HG02852 (cell line): ENCODE results near the gene KIF5C.
"Not testable (repeated sequence)": the region's sequence is repeated elsewhere in the genome, so short reads cannot be mapped to it uniquely, and the experiment has no call there.

ENCODE experiments used
- ATAC-seq: cut with Tn5 transposase; IDR thresholded peaks from one replicate; pipeline ENCODE4 v1.9.1; 2021; ENCODE audit warnings: mild to moderate bottlenecking, moderate library complexity; ENCODE audit not compliant: unreplicated experiment

KIF5C gene

DNA sequence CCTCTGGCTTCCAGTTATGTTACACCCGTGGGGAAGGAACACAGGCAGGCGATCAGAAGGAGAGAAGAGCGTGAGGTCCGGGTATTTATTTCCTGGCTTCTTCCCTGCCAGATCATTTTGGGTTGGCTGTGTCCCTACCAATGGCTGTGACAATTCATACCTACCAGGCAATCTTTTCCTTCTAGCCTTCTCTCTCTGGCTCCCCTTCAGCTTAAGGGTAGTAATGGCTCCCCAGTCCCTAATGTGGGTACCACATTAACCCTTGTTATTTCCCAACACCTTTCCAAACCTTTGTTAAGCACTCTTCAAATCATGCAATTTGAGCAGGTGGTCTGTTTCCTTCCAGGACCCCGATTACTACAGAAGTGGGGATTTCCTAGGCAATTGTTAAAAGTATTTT, 84.7 kb downstream of the KIF5C start:
- ATAC-seq: no peak

DNA sequence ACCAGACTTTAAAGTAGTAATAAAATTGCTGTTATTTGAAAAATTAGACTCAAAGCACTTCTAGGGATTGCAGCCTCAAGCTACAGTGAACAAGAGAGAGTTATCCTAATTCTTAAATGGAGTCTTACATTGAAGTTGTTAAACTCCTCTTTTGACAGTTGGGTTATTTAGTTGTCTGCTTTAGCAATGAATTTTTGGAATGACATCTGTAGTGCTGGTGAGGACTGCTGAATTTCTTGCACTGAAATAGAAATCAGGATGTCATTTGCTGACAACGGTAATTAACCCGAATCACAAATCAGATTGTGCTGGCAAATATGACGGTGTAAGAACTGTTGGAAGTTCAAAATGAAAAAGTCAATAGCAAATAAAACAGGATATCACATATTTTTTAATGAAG, 85.5 kb downstream of the KIF5C start:
- no peak for ATAC-seq

DNA sequence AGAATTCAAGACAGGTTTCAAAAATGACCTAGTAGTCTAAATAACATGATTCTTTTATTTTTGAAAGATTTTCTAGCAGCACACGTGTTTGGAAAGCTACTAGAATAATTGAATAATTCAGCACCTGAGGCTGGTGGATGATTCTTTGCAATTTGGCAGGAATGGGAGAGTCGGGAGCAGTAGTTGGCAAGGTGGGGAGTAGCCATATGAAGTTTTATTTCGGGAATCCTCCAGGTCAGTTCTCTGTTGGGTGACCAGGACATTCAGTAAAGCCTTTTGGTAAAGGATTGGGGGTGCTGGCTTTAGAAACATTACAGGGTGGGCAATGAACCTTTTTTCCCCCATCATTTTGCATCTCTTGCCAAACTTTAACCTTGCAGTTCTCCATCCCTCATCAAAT, 88.4 kb downstream of the KIF5C start:
- ATAC-seq: no peak

DNA sequence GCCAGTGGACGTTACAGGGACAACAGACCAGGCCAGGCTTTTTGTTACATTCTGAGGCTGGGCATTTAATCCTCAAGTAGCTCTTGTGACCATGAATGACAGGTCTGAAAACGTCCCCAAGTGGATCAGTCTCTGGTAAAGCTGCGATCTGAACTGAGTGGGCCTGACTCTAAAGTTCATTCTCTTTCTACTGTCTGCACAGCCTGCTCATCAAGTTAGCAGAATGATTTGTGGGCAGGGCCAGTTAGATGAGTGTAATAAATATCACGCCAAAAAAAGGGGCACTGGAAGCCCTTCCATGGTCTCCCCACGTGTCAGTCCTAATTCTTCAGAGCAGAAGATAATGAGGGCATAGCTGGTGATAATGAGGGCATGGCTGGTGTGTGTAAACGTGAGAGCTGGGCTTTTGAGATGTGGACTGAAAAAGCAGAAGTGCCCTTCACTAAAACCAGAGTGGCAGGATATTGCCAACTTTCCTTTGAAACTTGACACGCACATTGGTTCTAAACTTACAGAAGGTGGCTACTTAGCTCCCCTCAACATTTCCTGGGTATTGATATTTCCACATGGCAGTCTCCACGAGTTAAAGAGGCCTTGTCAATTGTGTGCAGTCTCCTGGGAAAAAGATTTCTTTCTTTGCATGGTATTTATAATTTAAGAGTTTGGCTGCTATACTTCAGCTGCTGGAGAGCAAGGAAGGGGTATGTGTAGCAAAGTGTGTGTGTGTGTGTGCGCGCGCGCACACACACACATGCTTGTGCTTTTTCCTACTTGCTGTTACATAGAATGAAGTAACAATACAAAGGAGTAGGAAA, 90.8 kb downstream of the KIF5C start:
- no peak for ATAC-seq

DNA sequence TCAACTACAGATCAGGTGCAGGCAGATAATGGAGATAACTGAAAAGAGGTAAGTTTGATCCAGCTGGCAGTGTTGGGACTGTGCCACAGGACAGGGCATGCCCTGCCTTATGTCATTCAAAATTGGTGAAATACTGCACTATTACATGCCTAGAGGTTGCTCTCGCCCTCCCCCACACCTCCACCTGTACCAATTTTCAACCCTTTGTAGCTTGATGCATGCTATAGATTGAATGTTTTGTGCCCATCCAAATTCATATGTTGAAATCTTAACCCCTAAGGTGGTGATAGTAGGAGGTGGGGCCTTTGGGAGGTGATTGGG, 91.4 kb downstream of the KIF5C start:
- ATAC-seq: no peak

DNA sequence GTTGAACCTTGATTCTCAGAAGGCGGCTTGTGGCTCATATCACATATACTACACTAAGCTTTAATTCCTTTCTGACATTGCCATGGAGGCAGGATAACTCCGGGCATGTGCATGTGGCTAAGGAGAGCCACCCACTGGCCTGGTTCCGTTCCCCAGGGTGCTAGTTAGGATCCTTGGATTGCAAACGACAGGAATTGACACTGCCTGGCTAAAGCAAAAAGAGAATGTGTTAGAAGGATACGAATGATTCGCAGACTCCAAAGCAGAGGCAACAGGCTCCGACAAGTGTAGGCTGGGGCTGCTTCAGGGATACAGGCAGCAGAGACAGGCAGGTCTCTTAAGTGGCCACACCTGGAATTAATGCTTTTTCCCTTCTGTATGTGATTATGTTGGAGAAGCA, 92.0 kb downstream of the KIF5C start:
- no peak for ATAC-seq

DNA sequence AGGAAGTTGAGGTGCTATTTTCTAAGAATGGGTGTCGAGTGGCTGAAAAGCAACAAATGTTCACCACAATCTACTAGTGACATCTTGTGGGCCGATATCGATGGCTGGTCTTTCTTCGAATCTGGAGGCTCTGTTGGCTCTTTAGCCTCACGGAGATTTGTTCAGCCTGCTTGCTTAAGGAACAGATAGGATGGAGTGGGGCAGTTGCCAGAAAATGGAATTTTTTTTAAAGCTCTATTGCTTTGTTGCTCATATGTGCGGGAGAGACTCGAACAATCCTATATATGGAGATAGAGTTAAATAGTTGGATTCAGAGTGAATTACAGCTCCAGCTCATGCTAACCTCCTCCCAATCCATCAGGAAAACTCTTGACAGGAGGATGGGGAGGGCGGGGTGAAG, 92.6 kb downstream of the KIF5C start:
- ATAC-seq: no peak

DNA sequence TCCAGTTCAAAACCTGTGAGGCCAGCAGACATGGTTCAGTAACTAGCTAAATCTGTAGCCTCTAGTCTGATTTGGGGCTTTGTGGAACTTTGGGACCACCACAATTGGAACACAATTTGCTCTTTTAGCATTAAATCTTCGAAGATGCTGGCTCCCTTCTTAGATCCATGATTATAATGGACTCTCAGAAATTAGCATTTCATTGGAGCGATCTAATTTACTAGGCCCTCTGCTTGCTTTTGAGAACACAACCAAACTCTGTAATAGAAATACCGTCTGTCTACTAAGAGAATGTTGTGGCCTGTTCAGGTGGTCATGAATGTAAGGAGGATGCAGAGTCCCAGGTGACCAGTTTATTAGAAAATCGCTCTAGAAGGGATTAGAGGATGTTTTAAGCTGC, 93.3 kb downstream of the KIF5C start:
- no peak for ATAC-seq

DNA sequence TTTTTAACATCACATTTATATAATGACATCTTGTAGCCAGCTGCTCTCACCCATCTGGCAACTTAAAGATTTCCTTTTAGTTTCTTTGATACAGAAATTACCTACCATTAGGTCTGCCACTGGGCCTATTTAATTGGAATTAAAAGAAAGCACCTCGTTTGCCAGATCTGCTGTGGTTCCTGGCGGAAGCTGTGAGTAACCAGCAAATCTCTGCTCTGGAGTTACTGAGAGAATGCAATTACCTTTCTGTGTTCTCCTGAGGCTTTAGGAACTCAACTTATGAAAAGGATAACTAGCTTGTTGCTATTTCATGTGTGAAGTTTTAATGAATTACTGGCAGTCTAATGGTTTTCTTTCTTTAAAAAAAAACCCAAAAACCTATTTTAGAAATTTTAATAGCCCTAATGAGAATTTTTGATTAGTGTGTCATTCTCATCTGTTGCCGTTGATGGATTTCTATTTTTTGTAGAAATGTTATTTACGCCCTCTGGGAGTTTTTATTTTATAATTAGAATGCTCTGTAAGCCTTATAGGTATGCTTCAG, 93.8 kb downstream of the KIF5C start:
- ATAC-seq: no peak

DNA sequence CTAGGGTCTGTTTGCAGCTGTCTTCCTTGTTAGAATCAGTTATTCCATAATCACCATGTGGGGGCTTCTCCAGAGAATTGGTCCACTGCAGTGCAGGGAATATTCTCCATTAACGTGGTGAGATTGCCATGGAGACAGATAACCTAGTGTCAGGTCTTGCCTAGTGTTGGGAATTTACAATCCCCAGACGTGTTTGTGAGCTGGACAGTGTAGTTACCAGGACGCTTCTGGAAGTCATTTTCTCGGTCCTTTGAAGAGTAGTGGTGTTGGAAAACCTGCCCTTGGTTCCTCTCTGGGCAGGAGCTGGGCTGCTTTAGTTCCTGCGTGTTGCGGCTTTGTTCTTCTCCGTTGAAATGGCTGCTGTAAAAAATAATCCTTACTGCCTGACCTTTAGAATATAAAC, 94.6 kb downstream of the KIF5C start:
- ATAC-seq: no peak

DNA sequence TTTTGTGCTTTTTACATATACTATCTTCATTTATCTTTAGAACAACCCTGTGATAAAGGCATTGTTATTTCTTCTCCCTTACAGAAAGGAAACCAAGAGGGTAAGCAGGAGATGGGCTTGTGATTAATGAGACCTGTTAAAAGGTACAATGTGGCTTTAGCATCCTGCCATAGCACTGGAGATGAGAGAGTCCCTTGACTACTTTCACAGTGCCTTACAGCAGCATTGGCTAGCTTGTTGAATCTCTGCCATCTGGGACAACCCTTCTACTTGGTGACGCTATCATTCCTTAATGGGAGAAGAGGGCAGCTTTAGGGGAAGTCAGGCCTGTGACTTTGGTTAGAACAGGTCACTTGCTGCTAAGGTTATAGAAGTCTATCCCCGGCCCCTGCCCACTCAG, 95.4 kb downstream of the KIF5C start:
- no peak for ATAC-seq

DNA sequence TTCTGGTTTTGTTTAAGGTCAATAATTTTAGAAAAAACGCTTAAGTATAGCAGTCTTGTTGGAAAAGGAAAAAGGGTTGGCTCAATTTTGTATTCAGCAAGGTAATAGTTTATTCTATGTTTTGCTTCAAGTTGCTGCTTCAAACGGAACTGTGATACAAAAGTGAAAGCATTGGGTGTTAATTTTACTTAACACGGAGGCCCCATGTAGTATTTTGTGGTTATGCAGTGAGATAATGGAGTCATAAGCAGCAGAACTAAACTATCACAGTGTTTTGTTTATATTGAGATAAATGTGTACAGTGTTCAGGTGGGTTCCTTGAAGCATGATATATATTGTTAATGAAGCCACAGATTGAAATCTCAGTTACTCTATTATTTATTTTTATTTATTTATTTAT, 96.5 kb downstream of the KIF5C start:
- ATAC-seq: peak; percentile 95

DNA sequence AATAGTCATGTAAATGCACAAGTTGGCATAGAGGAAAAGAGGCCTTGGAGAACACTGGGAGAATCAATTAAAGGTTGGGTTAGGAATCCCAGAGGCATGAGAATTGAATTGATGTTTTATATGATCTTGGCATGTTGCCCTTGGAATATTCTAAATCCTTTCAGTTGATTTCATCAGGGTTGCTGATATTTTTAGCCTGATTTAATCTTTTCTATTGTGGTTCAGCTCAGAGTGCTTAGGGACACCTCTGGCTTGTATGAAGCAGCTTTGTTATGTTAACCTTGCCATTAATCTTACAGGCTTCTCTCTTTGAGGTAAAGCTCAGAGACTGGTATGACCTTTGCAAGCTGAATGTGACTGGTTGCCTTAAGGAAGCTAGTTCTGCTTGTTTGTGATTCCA, 99.1 kb downstream of the KIF5C start:
- ATAC-seq: no peak

DNA sequence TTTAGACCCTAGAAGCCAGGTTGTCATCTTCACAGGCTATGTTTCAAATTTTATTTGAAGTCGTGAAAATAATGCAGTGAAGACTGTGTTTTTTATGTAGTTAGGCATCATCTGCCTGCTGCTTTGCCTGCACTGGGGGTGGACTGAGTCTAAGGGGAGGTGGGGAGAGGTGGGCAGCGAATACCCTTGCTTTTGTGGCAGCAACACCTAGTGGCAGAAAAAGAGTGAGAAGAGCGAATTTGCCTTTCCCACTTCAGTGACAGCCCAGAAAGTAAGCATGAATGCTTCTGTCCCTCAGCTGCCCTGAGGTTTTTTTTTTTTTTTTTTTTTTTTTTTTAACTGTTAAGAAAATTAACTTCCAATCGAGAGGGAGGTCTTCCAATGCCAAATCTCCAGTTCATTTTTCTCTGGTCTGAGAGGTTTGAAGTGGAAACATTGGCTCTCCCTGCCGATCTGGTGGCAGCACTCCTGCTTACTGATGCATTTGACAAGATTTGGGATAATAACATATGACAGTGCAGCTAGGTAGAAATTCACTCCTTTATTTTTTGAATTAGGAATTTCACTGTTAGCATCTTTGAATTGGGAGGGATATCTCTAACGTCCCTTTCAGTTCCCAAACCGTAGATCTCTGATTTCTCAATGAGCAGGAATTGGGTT, 103.1 kb downstream of the KIF5C start:
- no peak for ATAC-seq

DNA sequence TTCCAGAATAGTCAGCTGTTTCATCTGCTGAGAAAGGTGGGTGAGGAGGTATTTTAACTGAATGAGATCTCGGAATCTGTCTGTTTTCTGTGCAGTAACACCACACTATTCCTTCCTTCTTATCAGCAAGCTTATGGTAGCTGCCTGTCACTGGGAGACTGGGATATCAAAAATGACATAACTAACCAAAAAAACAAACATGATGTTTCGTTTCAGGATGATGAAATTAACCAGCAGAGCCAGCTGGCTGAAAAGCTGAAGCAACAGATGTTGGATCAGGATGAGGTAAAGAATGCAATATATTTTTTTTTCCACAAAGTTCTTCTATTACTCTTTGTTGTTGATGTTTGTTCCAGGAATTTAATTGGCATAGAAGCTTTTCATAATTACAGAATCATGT, 103.7 kb downstream of the KIF5C start:
- ATAC-seq: no peak

DNA sequence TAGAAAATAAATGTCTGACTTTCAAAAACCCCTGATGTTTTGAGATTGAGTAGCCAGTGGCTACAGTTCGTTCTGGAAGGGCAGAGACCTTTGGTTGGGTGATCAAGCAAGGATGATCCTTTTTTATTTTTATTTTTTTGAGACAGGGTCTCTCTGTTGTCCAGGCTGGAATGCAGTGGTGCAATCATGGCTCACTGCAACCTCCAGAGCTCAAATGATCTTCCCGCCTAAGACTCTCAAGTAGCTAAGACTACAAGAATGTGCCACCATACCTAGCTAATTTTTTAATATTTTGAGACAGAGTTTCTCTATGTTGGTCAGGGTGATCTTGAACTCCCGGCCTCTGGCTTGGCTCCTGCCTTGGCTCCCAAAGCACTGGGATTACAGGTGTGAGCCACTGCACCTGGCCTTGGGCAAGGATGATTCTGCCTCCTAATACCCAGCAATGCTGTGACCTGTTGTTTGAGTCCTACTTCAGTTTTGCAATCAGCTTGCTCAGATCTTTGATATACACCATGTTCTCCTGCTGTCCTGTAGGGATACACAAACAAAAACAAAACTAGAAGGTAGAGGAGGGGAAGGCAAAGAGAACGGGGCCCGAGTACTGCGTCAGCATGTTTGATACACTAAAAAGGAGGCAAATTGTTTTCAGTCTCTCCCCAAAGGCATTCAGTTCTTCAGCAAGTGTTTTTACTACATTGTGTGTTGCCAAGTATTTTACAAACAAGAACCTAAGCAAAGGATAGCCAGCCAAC, 104.3 kb downstream of the KIF5C start:
- no peak for ATAC-seq

DNA sequence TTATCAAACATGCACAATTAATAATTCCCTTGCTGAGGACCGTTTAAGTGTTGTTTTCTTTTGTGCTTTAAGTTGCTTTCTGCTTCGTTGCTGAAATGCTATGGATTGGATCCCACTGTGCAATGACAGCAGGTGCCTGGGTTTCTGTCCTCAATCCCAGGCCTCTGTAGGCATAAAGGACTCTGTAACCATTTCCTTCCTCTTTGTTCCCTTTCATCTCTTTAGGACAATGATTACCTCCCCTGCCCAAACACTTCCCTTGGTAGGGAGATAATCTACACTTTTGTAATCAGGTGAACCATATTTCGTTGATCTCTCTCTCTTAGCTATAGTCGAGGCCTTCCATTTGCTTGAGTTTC, 104.9 kb downstream of the KIF5C start:
- no peak for ATAC-seq

DNA sequence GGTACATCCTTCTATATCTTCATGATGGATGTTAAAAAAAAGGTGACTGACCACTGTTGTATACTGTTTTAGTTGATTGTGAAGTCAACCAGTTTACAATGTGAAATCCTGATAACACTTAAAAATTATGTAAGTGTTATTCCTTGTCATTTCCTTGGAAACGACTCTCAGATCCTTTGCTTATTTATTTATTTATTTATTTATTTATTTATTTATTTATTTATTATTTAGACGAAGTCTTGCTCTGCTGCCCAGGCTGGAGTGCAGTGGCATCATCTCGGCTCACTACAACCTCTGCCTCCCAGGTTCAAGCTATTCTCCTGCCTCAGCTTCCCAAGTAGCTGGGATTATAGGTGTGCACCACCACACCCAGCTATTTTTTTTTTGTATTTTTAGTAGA, 105.5 kb downstream of the KIF5C start:
- ATAC-seq: not testable (repeated sequence)

DNA sequence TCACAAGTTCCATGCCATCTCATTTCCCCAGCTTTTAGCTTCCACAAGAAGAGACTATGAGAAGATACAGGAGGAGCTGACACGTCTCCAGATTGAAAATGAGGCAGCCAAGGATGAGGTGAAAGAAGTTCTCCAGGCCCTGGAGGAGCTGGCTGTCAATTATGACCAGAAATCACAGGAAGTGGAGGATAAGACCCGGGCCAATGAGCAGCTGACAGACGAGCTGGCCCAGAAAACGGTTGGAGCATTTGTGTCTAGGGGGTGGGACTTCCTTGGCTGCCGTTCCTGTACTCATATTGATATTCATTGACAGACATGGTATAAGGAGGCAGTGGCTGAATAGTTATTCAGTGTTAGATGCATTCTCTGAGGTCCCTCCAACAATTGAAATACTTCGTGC, 106.3 kb downstream of the KIF5C start:
- no peak for ATAC-seq

DNA sequence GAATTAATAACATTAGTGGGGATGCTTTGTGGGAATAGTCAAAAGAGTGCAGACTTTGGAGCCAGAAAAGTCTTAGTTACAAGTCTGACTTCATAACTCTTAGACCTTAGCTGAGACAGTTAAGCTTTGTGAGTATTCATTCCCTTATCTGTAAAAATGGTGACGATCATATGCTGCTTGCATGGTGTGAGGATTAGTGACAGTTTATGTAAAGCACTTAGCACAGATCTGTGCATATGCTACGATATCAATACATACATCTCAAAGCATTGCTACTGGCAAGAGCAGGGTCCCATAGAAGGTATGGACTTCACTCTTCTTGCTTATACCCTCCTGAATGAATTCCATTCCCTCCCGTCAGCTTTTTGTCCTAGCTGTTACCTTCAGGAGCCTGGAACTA, 106.8 kb downstream of the KIF5C start:
- ATAC-seq: no peak

DNA sequence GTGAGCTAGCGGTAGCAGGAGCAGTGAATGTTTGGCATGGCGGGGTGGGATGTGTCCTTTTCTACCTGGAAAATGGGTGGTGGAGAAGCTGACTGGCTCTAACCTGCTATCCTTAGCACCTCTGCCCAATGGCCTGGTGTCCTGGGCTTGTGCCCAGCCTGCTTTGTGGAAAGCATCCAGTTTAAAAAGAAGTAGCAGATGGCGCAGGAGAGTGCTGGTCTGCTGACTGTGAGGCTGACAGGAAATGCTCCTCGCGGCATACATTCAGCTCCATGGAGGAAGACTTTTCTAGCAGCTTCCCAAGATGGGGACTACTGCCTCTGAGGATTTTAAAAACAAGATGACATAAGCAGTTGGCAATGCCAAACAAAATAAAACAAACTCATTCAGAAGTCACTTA, 107.3 kb downstream of the KIF5C start:
- no peak for ATAC-seq

DNA sequence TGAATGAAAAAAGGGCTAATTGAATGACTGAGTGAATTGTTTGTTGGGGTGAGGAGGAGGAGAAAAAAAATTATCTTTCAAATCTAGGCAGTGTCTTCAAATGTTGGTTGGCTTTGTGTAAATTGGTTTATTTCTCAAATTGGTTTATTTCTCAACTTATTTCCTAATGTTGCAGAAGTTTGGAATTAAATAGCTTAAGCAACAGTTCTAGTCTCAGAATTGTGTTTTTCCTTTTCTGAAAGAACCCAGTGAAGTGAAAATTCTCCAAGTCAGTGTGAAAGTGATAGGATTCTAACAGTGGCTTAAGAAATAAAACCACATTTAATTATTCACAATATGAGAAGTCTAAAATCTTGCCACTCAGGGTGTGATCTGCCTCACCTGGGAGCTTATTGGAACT, 108.9 kb downstream of the KIF5C start:
- no peak for ATAC-seq
